ENCODE measurements around the gene ZFP62. TPM values are rescaled to one million over a fixed set of nuclear protein-coding genes. Genes with fewer than 3 reads are reported as not detected.

The ZFP62 gene
- total and polyA plus RNA-seq, 9 donors: 22.7 to 47.8 (median 33.8) TPM

DNA sequence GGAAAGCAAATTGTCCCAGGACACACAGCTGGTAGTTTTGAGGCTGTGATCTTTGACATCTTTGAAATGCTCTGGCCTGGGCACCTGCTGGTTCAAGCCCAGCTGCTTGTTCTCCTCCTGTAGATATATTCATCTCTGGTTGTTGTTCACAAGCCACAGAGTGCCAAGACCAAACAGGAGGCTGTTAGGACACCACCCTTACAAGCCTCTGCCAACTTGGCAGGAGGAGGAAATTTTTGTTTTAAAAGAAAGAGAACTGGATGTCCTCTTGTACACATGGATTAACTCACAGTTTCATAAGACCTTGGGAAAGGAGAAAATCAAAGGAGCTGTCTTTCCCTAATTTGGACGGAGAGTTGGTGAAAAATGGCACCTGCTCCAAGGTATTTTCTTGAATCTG lies 8.5 kb upstream of the ZFP62 start:
- TF ChIP-seq POLR2A (IDR thresholded peaks at IDR 0.05) (no peak), EP300 (IDR thresholded peaks at IDR 0.05) (no peak)
- TF ChIP-seq, protein P1, sequence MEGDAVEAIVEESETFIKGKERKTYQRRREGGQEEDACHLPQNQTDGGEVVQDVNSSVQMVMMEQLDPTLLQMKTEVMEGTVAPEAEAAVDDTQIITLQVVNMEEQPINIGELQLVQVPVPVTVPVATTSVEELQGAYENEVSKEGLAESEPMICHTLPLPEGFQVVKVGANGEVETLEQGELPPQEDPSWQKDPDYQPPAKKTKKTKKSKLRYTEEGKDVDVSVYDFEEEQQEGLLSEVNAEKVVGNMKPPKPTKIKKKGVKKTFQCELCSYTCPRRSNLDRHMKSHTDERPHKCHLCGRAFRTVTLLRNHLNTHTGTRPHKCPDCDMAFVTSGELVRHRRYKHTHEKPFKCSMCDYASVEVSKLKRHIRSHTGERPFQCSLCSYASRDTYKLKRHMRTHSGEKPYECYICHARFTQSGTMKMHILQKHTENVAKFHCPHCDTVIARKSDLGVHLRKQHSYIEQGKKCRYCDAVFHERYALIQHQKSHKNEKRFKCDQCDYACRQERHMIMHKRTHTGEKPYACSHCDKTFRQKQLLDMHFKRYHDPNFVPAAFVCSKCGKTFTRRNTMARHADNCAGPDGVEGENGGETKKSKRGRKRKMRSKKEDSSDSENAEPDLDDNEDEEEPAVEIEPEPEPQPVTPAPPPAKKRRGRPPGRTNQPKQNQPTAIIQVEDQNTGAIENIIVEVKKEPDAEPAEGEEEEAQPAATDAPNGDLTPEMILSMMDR (IDR thresholded peaks at IDR 0.05): no peak
- H3K27ac ChIP-seq: no peak overlapping the region
- peak in 3 of 5 donors; percentile 39 to 65 (median 62) for DNase-seq
- intact Hi-C loops (cut with DNase I): loop anchor here in 3 of 4 donors (5.0 to 10.0 kb wide), 3 partner anchors 82 to 305 kb away; no protein-coding TSS in a partner anchor
- no peaks in the 10 kb centered on the region for H3K9me3 ChIP-seq
- no peaks in the 10 kb centered on the region for H3K27me3 ChIP-seq
- WGBS, 3 donors: 14 to 15% (median 14%) methylated on average over 1 of the region's 1 CpG
- no peaks in the 10 kb centered on the region for H3K36me3 ChIP-seq
- H3K4me3 ChIP-seq: no peak overlapping the region
- no peaks in the 10 kb centered on the region for H3K4me1 ChIP-seq (ENCODE audit: insufficient read depth)

DNA sequence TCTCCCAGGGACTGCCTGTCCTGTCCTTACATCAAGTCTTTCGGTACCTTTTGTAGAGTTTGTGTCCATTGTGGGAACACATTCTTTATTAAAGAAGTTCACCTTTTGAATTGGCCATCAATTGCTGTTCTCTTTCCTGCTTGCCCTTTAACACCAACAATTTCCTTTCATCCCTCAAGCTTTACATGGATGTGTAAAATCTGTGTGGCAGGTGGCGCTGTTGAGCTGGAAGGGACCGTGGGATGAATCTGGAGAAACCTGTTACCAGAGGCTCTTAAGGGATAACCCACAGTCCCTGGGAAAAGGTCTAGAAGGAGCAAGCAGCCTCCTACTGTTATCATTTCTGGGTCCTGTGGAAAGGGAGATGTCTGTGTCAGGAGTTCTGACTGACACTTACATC lies 7.9 kb upstream of the ZFP62 start:
- no peaks in the 10 kb centered on the region for H3K27me3 ChIP-seq
- H3K4me3 ChIP-seq: no peak overlapping the region
- peak overlapping the region in 1 of 2 donors; percentile 6 for H3K27ac ChIP-seq
- intact Hi-C loops (cut with DNase I): loop anchor here in 3 of 4 donors (5.0 to 10.0 kb wide), 3 partner anchors 82 to 304 kb away; no protein-coding TSS in a partner anchor
- TF ChIP-seq POLR2A (IDR thresholded peaks at IDR 0.05): no peak
- no peak for TF ChIP-seq EP300 (IDR thresholded peaks at IDR 0.05)
- TF ChIP-seq, protein P1 (IDR thresholded peaks at IDR 0.05): peak; percentile 22 to 67 (median 61)
- H3K9me3 ChIP-seq: no peaks in the 10 kb centered on the region
- DNase-seq: peak; percentile 76 to 91 (median 85)
- no peaks in the 10 kb centered on the region for H3K36me3 ChIP-seq
- no peaks in the 10 kb centered on the region for H3K4me1 ChIP-seq (ENCODE audit: insufficient read depth)
- 1 to 7% (median 6%) methylated on average over 3 of the region's 3 CpGs for WGBS, 3 donors

DNA sequence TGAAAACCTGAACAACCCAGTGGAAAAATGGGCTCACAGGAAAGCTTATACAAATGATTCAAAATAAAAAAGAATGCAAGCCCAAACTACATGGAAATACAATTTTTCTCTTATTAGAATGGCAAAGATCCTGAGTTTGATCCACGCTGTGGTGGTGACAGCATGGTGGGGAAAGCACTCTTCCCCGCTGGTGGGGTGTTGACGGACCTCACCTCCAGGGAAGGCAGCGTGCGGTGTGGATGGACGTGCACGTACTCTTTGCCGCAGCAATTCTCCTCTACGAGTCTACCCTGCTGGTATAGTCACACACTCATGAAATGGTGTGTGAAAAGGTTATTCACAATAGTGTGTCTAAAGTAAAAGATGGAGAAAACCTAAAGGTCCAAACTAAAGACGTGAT lies 5.9 kb upstream of the ZFP62 start:
- Histone ChIP-seq H3K9me3 (no peaks in the 10 kb centered on the region), H3K36me3 (no peaks in the 10 kb centered on the region), H3K27ac (no peak overlapping the region), H3K27me3 (no peaks in the 10 kb centered on the region), H3K4me1 (ENCODE audit: insufficient read depth) (no peaks in the 10 kb centered on the region), H3K4me3 (no peak overlapping the region)
- WGBS, 3 donors: 82 to 83% (median 82%) methylated on average over 10 of the region's 10 CpGs
- TF ChIP-seq, protein P1 (IDR thresholded peaks at IDR 0.05): no peak
- TF ChIP-seq POLR2A (IDR thresholded peaks at IDR 0.05) (no peak), EP300 (IDR thresholded peaks at IDR 0.05) (no peak)
- intact Hi-C loops (cut with DNase I): loop anchor here in 3 of 4 donors (5.0 to 10.0 kb wide), 3 partner anchors 80 to 302 kb away; no protein-coding TSS in a partner anchor
- DNase-seq: no peak

DNA sequence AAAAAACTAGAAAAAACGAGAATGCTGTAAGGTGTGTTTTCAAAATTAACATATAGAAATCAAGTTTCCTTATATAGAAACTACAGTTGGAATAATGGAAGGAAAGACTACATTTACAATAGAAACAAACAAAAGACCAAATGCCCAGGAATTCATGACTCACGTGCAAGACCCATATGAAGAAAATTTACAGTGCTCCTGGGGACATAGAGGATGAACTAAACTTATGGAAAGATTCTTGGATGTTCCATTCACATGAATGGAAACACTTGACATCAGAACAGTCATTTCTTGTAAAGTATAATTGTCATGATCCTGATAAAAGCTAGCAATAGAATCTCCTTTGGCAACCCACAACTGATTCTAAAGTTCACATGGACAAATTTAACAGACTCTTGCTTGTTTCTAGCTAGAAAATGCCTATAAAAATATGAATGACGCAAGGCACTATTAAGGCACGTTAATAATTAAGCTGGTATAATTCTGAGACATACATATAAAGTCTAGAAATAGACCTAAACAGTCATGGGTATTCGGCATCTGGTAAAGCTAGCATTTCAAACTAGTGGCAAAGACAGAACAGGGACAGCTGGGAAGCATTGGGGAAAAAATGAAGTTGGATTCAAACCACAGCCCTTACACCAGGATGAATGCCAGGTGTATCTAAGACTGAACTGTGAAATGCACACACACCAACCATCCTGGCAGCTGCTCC lies 5.1 kb upstream of the ZFP62 start:
- Histone ChIP-seq H3K27me3 (no peaks in the 10 kb centered on the region), H3K27ac (no peak overlapping the region), H3K36me3 (no peaks in the 10 kb centered on the region), H3K4me3 (no peak overlapping the region), H3K9me3 (no peaks in the 10 kb centered on the region), H3K4me1 (ENCODE audit: insufficient read depth) (no peaks in the 10 kb centered on the region)
- intact Hi-C loops (cut with DNase I): loop anchor here in 3 of 4 donors (5.0 to 10.0 kb wide), 3 partner anchors 79 to 301 kb away; no protein-coding TSS in a partner anchor
- DNase-seq: no peak
- TF ChIP-seq POLR2A (IDR thresholded peaks at IDR 0.05): no peak
- TF ChIP-seq, protein P1 (IDR thresholded peaks at IDR 0.05): no peak
- no peak for TF ChIP-seq EP300 (IDR thresholded peaks at IDR 0.05)
- WGBS, 3 donors: 67 to 73% (median 73%) methylated on average over 5 of the region's 5 CpGs

Data from ovary (tissue), 9 donors.